PC-9 (cell line): ENCODE results near the gene CCR6. TPM values are rescaled to one million over a fixed set of nuclear protein-coding genes. Genes with fewer than 3 reads are reported as not detected.

Experiments
- BruUV-seq: library from RNA; stranded (reverse); fragments of 400-500 nt; replicated peaks from 2 replicates; lab custom pipeline; 2021; lab: Mats Ljungman, UMichigan
- CTCF ChIA-PET: fragments of 300-600 bp; sonication (Branson Sonifier 250); formaldehyde crosslinking; loops from one replicate; lab custom pipeline; 2022; ENCODE audit warnings: antibody characterized with exemption; lab: Charles Lee
- POLR2A ChIA-PET: fragments of 300-600 bp; sonication (Branson Sonifier 250); formaldehyde crosslinking; loops from one replicate; lab custom pipeline; 2022; ENCODE audit warnings: antibody characterized with exemption; ENCODE audit not compliant: unreplicated experiment; lab: Charles Lee
- DNase-seq, 2 experiments: peaks; one replicate each; pipeline versions ENCODE4 v3.0.0 to v3.0.0-alpha.2; 2015 to 2022; ENCODE audit warnings: mixed read lengths in 1 of 2
- H2AFZ ChIP-seq: fragments of 200-600 bp; sonication (generic); 2 replicates; pipeline ENCODE4 v1.8.1; 2017; ENCODE audit warnings: antibody characterized with exemption
- H3F3A ChIP-seq: fragments of 200-600 bp; sonication (generic); 2 replicates; pipeline ENCODE4 v1.8.1; 2017; ENCODE audit warnings: antibody characterized with exemption, mild to moderate bottlenecking, low read depth; ENCODE audit not compliant: insufficient read depth
- H3K27ac ChIP-seq: fragments of 200-600 bp; sonication (generic); 2 replicates; pipeline ENCODE4 v1.6.1; 2016; ENCODE audit warnings: mixed run types
- H3K27me3 ChIP-seq: fragments of 200-600 bp; sonication (generic); 2 replicates; pipeline ENCODE4 v1.6.1; 2016; ENCODE audit warnings: low read depth, mixed run types; ENCODE audit not compliant: insufficient read depth
- H3K36me3 ChIP-seq: fragments of 200-600 bp; sonication (generic); 2 replicates; pipeline ENCODE4 v1.6.1; 2016; ENCODE audit warnings: low read depth, mixed run types
- H3K4me1 ChIP-seq: fragments of 200-600 bp; sonication (generic); replicated peaks from 2 replicates; pipeline ENCODE4 v1.6.1; 2016; ENCODE audit warnings: mixed run types; ENCODE audit not compliant: insufficient read depth
- H3K4me2 ChIP-seq: fragments of 200-600 bp; sonication (generic); 2 replicates; pipeline ENCODE4 v1.6.1; 2017; ENCODE audit warnings: mixed run types
- H3K4me3 ChIP-seq: fragments of 200-600 bp; sonication (generic); 2 replicates; pipeline ENCODE4 v1.6.1; 2016; ENCODE audit warnings: mixed run types
- H3K79me2 ChIP-seq: fragments of 200-600 bp; sonication (generic); 2 replicates; pipeline ENCODE4 v1.6.1; 2017; ENCODE audit warnings: low read depth, mixed run types
- H3K9me2 ChIP-seq: fragments of 200-600 bp; sonication (generic); 2 replicates; pipeline ENCODE4 v1.8.1; 2017; ENCODE audit warnings: mild to moderate bottlenecking; ENCODE audit not compliant: insufficient read depth
- H3K9me3 ChIP-seq: fragments of 200-600 bp; sonication (generic); 2 replicates; pipeline ENCODE4 v1.8.1; 2016; ENCODE audit warnings: low read depth; ENCODE audit not compliant: insufficient read depth
- H4K20me1 ChIP-seq: fragments of 200-600 bp; sonication (generic); 2 replicates; pipeline ENCODE4 v1.8.1; 2017; ENCODE audit not compliant: insufficient read depth
- EZH2 ChIP-seq: fragments of 200-600 bp; sonication (generic); IDR thresholded peaks from 2 replicates; pipeline ENCODE4 v1.8.0; 2017; ENCODE audit warnings: antibody characterized with exemption, low read depth
- intact Hi-C: fragments of 100-400 bp; cut with micrococcal nuclease; formaldehyde crosslinking; loops from one replicate; pipeline ENCODE4 v1.10.0; 2022; ENCODE audit not compliant: unreplicated experiment
- total RNA-seq: library from RNA; stranded (reverse); gene quantifications from 2 replicates; pipeline ENCODE4 v1.2.3, GENCODE V29; 2021
- TF ChIP-seq, protein P1 (sequence below): fragments of 200-600 bp; sonication (generic); conservative IDR thresholded peaks from 2 replicates; pipeline ENCODE4 v1.6.1; 2017; ENCODE audit warnings: mixed run types, antibody characterized with exemption, mild to moderate bottlenecking, moderate library complexity

Gene CCR6
- total RNA-seq, 1 experiment from 2014 or later: not detected

- Histone ChIP-seq H4K20me1 (no peaks in the 10 kb centered on the region), H3K36me3 (no peaks in the 10 kb centered on the region), H2AFZ (no peak overlapping the region), H3K4me1 (no peaks in the 10 kb centered on the region), H3K27ac (no peak overlapping the region), H3K4me2 (no peak overlapping the region), H3K4me3 (no peak overlapping the region), H3F3A (no peaks in the 10 kb centered on the region), H3K9me2 (no peaks in the 10 kb centered on the region), H3K79me2 (no peaks in the 10 kb centered on the region), H3K9me3 (no peaks in the 10 kb centered on the region), H3K27me3 (peaks cover 88% of the 10 kb centered on the region)
- intact Hi-C loops: no loop called here
- ChIA-PET CTCF (no interaction called here), POLR2A (no interaction called here)
- BruUV-seq: no TSS peak
- DNase-seq: no peak
- TF ChIP-seq EZH2: no peak
- TF ChIP-seq, protein P1, sequence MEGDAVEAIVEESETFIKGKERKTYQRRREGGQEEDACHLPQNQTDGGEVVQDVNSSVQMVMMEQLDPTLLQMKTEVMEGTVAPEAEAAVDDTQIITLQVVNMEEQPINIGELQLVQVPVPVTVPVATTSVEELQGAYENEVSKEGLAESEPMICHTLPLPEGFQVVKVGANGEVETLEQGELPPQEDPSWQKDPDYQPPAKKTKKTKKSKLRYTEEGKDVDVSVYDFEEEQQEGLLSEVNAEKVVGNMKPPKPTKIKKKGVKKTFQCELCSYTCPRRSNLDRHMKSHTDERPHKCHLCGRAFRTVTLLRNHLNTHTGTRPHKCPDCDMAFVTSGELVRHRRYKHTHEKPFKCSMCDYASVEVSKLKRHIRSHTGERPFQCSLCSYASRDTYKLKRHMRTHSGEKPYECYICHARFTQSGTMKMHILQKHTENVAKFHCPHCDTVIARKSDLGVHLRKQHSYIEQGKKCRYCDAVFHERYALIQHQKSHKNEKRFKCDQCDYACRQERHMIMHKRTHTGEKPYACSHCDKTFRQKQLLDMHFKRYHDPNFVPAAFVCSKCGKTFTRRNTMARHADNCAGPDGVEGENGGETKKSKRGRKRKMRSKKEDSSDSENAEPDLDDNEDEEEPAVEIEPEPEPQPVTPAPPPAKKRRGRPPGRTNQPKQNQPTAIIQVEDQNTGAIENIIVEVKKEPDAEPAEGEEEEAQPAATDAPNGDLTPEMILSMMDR: no peak
These were observed 10.5 kb upstream of the CCR6 start for GRCh38 chr6:167112421-167112820.

- ChIA-PET CTCF (no interaction called here), POLR2A (no interaction called here)
- BruUV-seq: no TSS peak
- Histone ChIP-seq H3K79me2 (no peaks in the 10 kb centered on the region), H3K36me3 (no peaks in the 10 kb centered on the region), H3K9me3 (no peaks in the 10 kb centered on the region), H3K9me2 (no peaks in the 10 kb centered on the region), H3K27ac (no peak overlapping the region), H3K4me3 (no peak overlapping the region), H4K20me1 (no peaks in the 10 kb centered on the region), H3K4me1 (no peaks in the 10 kb centered on the region), H2AFZ (no peak overlapping the region), H3K4me2 (no peak overlapping the region), H3F3A (no peaks in the 10 kb centered on the region), H3K27me3 (peaks cover 88% of the 10 kb centered on the region)
- DNase-seq: no peak
- intact Hi-C loops: no loop called here
- TF ChIP-seq, protein P1: no peak
These were observed 9.7 kb upstream of the CCR6 start for GRCh38 chr6:167113047-167113754.

GRCh38 chr6:167113935-167114910 lies 8.7 kb upstream of the CCR6 start:
- no peak for DNase-seq
- H3K79me2 ChIP-seq: no peaks in the 10 kb centered on the region
- no peaks in the 10 kb centered on the region for H3K4me1 ChIP-seq
- peaks cover 89% of the 10 kb centered on the region for H3K27me3 ChIP-seq
- H3K36me3 ChIP-seq: no peaks in the 10 kb centered on the region
- no TSS peak for BruUV-seq
- ChIA-PET CTCF (no interaction called here), POLR2A (no interaction called here)
- H3K4me3 ChIP-seq: no peak overlapping the region
- H2AFZ ChIP-seq: no peak overlapping the region
- no peak overlapping the region for H3K27ac ChIP-seq
- TF ChIP-seq EZH2: no peak
- TF ChIP-seq, protein P1: no peak
- no peaks in the 10 kb centered on the region for H4K20me1 ChIP-seq
- H3K9me3 ChIP-seq: no peaks in the 10 kb centered on the region
- intact Hi-C loops: no loop called here
- no peak overlapping the region for H3K4me2 ChIP-seq
- no peaks in the 10 kb centered on the region for H3F3A ChIP-seq
- H3K9me2 ChIP-seq: no peaks in the 10 kb centered on the region
